Measurements from ENCODE around the gene INPP5B.

GRCh38 chr1:37931361-37932158, 15.3 kb downstream of the INPP5B start:
- TF ChIP-seq POLR2AphosphoS5 (IDR thresholded peaks at IDR 0.05) (peak; percentile 13 to 39), CTCF (IDR thresholded peaks at IDR 0.05) (peak in 4 of 6 experiments; percentile 9 to 38 (median 16)), POLR2A (IDR thresholded peaks at IDR 0.05) (peak in 2 of 4 donors; percentile 13 to 77), EP300 (IDR thresholded peaks at IDR 0.05) (no peak)

All from upper lobe of left lung (tissue), 4 donors.